Hippocampal formation (tissue), 2 donors: ENCODE results near the gene PPP1R9B.

Experiments
- DNase-seq, 2 donors: peaks; one replicate each; lab custom pipeline; 2025; lab: John Stamatoyannopoulos, UW

The PPP1R9B gene

DNA sequence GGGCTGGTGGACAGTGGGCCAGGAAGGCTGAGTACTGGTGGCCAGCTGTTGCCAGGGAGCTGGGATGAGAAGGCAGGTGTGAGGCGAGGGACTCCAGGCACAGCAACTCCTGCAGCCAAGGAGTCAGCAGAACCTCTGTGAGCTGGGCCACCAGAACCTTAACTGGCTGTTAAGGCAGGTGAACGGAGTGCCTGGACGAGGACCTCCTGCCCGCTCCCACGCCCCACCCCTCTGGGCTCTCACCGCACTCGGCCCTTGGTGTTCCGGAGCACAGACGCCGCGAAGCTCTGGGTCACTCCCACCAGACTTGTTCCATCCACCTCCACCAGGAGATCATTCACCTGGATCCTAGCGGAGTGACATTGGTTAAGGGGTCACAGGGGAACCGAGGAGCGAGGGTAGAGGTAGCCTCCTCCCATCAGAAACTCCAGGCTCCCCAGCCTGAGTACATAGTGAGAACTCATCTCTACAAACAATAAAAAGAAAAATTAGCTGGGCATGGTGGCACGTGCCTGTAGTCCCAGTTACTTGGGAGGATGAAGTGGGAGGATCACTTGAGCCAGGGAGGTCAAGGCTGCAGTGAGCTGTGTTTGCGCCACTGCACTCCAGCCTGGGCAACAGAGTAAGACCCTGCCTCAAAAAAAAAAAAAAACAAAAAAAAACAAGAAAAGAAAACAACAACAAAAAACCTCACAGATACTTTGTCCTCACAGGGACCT, 9.3 kb downstream of the PPP1R9B start:
- DNase-seq: no peak

DNA sequence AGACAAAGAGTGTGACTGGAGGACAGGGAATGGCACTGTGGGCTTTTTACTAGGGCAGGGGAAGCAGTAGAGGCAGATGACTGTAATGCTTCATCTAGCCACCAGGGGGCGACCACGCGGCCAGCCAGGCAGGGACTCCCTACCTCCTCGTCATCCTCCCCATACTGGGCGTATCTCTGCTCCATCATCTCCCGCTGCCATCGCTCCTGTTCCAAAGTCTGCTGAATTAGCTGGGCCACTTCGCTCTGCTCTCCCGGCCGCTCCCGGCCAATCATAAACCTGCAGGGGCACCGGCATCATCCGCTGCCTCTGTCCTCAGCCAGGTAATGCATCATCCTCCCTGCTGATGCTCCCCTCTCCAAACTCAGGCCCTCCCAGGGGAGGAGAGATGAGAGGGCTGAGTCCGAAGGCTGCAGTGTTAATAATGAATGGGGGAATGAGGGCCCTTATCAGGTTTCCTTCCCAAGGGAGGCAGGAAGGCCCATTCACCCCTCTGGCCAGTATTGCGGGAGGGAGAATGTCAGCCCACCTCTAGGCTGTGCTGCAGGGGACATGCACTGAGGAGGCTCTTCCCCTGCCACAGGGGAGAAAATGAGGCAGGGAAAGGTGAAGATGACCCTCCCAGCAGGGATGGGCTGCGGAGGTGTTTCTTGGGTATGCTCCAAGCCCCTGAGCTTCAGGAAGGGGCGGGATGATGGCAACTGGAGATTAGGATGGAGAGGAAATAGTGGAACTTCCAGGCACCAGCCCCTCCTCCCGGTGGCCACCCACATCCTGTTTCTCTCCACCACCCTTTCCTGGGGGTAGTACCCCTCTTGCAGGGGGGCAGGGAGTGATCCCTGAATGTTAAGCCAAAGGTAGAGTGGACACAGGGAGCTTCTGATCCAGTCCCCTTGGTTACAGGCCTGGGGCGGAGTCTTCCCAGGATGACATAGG, 10.3 kb downstream of the PPP1R9B start:
- peak; percentile 42 to 64 for DNase-seq

GRCh38 chr17:50139185-50139783, 11.2 kb downstream of the PPP1R9B start:
- no peak for DNase-seq

DNA sequence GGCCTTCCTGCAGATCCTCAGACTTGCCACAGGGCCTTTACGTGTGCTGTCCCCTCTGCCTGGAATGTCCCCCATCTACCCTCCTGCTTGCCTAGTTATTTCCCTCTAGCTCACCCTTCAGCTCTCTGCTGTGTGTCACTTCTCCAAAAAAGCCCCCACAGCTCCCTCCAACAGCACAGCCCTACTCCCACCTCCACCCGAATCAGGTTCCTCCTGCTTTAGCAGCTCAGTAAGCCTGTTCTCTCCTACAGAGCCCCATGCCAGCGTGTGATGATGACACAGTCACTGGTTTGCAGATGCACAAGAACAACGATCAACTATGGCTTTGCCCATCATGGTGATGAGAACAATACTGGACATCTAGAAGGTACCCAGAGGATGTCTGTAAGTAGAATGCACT, 13.4 kb downstream of the PPP1R9B start:
- no peak for DNase-seq

DNA sequence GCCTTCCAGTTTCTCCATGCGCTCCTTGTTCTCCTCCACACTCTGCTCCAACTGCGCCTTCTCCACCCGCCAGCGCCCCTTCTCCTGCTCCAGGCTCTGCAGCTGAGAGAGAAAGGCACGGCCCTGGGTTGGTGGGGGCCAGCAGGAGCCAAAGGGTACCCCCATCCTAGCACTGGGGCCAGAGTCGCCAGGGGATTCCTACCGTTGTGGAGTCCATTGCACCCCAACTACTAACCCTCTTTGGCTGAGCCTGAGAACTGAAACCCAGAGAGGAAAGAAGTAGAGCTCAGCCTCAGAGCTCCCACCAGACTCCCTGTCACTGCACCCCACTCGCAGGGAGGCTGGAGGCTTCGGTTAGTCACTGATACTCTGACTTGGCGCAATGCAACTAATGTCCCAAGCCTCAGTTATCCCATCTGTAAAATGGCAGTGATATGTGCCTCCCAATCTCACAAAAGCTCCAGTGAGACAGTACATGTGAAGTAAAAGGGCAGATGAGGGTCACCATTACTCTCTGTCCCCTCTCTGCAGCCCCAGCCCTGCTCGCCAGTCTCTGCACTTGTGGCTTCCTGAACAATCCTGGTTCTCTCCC, 14.3 kb downstream of the PPP1R9B start:
- DNase-seq: no peak

- DNase-seq: no peak
Measured at GRCh38 chr17:50135316-50136095, 15.0 kb downstream of the PPP1R9B start.

GRCh38 chr17:50134206-50135110, 16.0 kb downstream of the PPP1R9B start:
- DNase-seq: no peak

DNA sequence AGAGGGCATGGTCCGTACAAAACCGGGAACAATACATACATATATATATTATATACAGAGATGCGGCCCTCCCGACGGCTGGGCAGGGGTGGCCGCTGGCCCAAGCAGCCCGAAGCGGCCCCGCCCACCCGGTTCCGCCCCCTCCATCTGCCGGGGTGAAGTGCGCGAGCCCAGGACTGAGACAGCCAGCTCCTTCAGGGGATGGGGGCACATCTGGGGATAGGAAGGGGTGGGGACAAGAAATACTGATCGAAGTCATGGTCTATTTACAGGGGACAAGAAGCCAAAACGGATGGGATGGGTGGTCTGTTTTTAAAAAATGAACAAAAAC, 16.7 kb downstream of the PPP1R9B start:
- no peak for DNase-seq

DNA sequence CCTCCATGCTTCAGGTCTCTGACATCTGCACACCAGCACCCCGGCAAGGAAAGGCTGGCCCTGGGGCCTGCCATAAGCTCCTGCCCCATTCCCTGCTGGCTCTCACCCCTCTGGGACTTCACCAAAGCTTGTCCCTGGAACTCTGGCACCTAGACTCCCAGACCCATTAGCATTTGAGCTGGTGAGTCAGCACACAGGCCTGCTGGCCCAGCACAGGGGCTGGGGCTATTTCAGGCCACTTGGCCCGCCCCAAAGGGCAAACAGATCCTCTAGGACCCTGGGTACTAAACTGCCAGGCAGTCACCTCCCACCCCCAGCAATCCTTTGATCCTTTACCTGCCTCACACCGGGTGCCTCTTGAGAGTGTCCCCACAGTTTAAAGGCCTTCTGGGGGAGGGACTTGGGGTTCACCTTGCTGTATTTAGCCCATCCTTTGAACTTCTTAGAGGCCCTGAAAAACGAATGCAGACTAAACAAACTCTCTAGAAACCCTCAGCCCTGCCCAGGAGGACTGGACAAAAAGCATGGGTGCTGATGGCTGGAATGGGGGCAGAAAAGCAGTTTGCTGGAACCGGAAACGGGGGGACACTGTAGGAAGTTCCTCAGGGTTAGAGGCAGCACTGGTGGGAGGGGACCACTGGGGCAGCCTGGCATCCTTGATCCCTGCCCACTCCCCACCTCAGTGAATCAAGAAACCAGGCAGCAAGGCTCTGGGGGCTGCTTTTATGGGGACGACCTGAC, 17.3 kb downstream of the PPP1R9B start:
- DNase-seq: no peak

GRCh38 chr17:50132104-50132794, 18.2 kb downstream of the PPP1R9B start:
- DNase-seq: no peak

DNA sequence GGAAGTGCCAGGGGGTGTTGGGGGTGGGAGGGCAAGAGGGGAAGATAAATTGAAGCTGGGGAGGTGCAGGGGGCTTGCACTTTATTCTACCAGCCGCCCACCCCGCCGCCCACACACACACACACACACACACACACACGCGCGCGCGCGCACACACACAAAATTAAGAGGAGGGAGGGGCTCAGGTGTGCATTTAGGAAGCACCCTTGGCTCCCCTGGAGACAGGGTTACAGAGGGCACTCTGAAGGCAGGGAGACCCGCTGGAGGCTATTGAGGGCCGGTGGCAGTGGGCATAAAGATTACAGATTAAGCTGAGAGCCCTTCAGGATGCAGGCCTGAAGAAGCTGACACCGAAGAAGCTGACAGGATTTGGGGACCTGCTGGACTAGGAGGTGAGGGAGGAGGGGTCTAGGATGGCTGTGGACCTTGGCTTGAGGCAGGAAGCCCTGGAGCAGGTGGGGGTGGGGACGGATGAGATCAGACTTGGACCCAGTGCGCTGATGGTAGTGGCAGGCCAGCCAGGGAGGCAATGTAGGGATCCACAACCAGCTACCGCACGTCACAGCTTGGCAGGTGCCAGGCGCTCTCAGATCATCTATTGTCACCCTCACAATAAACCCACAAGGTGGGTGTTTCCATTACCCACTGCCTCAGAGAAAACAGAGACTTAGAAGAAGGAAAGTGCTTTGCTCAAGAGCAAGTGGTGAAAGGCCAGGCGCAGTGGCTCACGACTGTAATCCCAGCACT, 19.7 kb downstream of the PPP1R9B start:
- DNase-seq: no peak

DNA sequence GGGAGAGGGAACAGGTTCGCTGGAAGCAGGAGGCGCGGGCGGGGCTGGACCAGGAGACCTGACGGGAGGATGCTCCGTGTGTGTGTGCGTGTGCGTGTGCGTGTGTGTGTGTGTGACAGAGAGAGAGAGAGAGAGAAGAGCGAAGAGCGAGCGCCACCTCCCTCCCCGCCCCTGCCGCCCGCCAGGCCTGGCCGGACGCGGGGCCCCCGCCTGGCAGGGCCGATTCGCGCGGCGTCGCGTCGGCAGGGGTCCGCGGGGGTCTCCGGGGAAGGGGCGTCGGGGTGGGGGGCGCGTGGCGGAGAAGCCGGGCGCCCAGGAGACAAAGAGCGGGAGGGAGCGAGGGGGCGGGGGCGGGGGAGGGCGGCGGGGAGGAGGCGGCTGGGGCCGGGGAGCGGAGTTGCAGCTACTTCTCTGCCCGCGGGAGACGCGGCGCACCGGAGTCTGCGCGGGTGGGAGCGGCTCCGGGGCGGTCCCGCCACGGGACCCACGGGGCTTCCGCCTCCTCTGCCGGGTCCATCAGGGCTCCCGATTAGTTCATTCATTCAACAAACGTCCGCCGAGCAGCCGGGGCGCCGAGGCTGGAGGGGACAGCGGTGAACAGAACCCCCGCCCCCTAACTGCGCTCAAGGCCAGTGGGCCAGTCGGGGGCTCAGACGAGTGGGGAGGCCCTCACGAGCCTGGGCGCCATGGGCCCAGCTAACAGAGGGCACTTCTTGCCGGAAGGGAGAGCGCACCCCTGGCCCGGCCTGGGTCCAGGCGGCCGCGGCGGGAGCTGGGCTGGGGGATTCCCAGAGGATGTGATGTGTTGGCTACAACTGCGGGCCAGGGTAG, 20.5 kb downstream of the PPP1R9B start, which contains the start of gene SAMD14:
TSS of gene SAMD14 (minus strand) at position 433 of the 831 bp plus-strand sequence. CDS start 5,201 bp downstream, outside the sequence.
- no peak for DNase-seq

DNA sequence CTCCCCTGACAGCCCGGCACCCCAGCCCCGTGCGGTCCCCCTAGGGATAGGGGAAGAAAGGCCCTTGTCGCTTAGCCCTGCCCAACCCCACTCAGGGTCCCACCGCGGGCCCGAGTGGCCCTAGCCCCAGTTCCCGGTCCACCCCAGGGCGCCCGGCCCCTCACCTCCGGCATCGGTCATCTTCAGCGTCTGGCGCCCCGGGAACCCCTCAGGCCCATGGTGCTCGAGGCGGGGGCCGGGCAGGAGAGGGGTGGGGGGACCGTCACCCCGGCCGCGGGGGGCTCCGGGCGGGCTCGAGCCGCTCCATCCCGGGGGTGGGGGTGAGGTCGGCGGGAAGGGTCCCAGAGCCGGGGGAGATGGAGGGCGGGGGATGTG, 21.1 kb downstream of the PPP1R9B start:
- no peak for DNase-seq

GRCh38 chr17:50128441-50129352, 21.8 kb downstream of the PPP1R9B start:
- DNase-seq: no peak

DNA sequence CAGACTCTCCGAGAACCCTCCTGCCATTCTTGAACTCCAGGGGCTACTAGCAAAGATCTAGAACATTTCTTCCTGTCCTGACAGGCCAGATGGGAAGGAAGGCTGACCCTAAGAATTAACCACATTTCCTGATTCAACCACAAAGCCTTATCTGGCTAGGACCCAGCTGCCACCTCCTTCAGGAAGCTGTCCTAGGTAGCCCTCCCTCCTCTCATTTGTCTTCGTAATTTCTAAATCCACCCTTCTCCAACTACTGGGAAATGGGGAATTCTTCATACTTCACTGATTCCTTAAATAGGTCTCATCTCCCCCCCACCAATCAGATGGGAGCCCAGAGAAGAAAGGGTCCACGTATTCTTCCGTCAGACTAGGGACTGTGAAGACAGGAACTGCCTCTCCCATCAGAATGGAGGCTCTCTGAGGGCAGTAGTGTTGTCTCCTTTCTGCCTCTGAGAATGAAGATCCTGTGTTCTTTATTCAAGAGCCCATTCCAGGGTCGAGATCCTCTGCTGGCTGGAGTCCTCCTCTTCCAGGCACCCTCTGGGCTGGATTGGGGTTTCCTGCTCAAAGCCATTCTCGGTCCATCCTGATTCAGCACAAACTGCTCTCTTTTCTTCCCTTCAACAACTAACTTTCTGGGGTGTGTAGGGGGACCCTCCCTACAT, 22.6 kb downstream of the PPP1R9B start:
- no peak for DNase-seq
